ENCODE results near the gene KRTAP5-8.
"Not testable (repeated sequence)": the region's sequence is repeated elsewhere in the genome, so short reads cannot be mapped to it uniquely, and the experiment has no call there.

DNA sequence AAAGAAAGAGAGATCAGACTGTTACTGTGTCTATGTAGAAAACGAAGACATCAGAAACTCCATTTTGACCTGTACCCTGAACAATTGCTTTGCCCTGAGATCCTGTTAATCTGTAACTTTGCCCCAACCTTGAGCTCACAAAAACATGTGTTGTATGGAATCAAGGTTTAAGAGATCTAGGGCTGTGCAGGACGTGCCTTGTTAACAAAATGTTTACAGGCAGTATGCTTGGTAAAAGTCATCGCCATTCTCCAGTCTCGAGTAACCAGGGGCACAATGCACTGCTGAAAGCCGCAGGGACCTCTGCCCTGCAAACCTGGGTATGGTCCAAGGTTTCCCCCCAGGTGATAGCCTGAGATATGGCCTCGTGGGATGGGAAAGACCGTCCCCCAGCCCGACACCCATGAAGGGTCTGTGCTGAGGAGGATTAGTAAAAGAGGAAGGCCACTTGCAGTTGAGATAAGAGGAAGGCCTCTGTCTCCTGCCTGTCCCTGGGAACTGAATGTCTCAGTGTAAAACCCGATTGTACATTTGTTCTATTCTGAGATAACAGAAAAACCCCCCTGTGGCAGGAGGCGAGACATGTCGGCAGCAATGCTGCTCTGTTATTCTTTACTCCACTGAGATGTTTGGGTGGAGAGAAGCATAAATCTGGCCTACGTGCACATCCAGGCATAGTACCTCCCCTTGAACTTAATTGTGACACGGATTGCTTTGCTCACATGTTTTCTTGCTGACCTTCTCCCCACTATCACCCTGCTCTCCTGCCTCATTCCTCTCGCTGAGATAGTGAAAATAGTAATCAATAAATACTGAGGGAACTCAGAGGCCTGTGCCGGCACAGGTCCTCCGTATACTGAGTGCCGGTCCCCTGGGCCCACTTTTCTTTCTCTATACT, 2.9 kb upstream of the KRTAP5-8 start:
- not testable (repeated sequence) for TF ChIP-seq EZH2 (IDR thresholded peaks at IDR 0.05; ENCODE audit: insufficient read depth, poor library complexity, severe bottlenecking); EZH2phosphoT487 (IDR thresholded peaks at IDR 0.05; ENCODE audit: insufficient read depth, low read depth)
